Aorta (tissue), 5 donors: ENCODE measurements around the gene EIF4E1B. TPM values are rescaled to one million over a fixed set of nuclear protein-coding genes. Genes with fewer than 3 reads are reported as not detected.

ENCODE experiments used
- ATAC-seq: fragments of 200-7000 bp; cut with Tn5 transposase; one replicate; pipeline ENCODE4 v1.9.1; 2022; ENCODE audit warnings: moderate library complexity; ENCODE audit not compliant: low FRiP score
- DNase-seq, 2 donors: peaks; one replicate each; pipeline ENCODE4 v3.0.0-alpha.2; 2020
- H3K27ac ChIP-seq, 2 donors: one replicate each; pipeline ENCODE4 v1.5.1; 2013; ENCODE audit warnings: low read length in 2 of 2, mild to moderate bottlenecking in 2 of 2, moderate library complexity in 2 of 2, control low read depth in 1 of 2, inconsistent platforms in 1 of 2, low read depth in 1 of 2
- H3K27me3 ChIP-seq, 2 donors: one replicate each; pipeline ENCODE4 v1.6.1; 2013; ENCODE audit warnings: control low read depth in 1 of 2, low read length in 1 of 2, mild to moderate bottlenecking in 1 of 2, moderate library complexity in 1 of 2; ENCODE audit not compliant: insufficient read depth in 2 of 2, control insufficient read depth in 1 of 2
- H3K36me3 ChIP-seq, 2 donors: one replicate each; pipeline ENCODE4 v1.6.1; 2013; ENCODE audit warnings: control low read depth in 1 of 2, low read length in 1 of 2, mild to moderate bottlenecking in 1 of 2; ENCODE audit not compliant: insufficient read depth in 2 of 2, control insufficient read depth in 1 of 2
- H3K4me1 ChIP-seq, 2 donors: one replicate each; pipeline ENCODE4 v1.6.1; 2013; ENCODE audit warnings: low read length in 2 of 2, control low read depth in 1 of 2, mild to moderate bottlenecking in 1 of 2, moderate library complexity in 1 of 2; ENCODE audit not compliant: insufficient read depth in 2 of 2, control insufficient read depth in 1 of 2
- H3K4me3 ChIP-seq, 2 donors: one replicate each; pipeline ENCODE4 v1.5.1; 2013; ENCODE audit warnings: low read length in 2 of 2, control low read depth in 1 of 2, mild to moderate bottlenecking in 1 of 2
- H3K9me3 ChIP-seq: one replicate; pipeline ENCODE4 v1.6.1; 2013; ENCODE audit warnings: mild to moderate bottlenecking, low read length; ENCODE audit not compliant: control insufficient read depth
- WGBS, 2 donors: extraction: QIAGEN DNeasy Blood & Tissue Kit; methylation state at CpG; one replicate each; pipeline ENCODE4 v1.1.7; 2013; 5-methylcytosine and 5-hydroxymethylcytosine counted together
- intact Hi-C, 2 donors: fragments of 100-400 bp; cut with DNase I; formaldehyde crosslinking; loops; one replicate each; pipeline versions ENCODE4 v1.14.2 to v1.15.0; 2022
- polyA plus RNA-seq, 2 donors: library from polyadenylated mRNA; stranded (reverse); fragments of 200-250 nt; gene quantifications; one replicate each; pipeline ENCODE4 v1.2.3, GENCODE V29; 2013
- total RNA-seq, 2 donors: library from RNA; stranded (reverse); fragmentation: NEBNext Ultra II Directional; extraction: Animal tissue kit (Norgen Biotek cat#: 25700); gene quantifications; one replicate each; pipeline ENCODE4 v1.2.1, GENCODE V29; 2021
- donor health status: healthy with polysubstance abuse.
- donor health status: Bipolar disorder and iron deficiency.
- donor health status: DM: no; HTN: no; CAD: no.
- donor health status: DM: no; HTN: no; CAD: no.
- donor health status: DM: yes; HTN: yes; CAD: no.

The EIF4E1B gene
- total and polyA plus RNA-seq, 4 donors, result not detected

DNA sequence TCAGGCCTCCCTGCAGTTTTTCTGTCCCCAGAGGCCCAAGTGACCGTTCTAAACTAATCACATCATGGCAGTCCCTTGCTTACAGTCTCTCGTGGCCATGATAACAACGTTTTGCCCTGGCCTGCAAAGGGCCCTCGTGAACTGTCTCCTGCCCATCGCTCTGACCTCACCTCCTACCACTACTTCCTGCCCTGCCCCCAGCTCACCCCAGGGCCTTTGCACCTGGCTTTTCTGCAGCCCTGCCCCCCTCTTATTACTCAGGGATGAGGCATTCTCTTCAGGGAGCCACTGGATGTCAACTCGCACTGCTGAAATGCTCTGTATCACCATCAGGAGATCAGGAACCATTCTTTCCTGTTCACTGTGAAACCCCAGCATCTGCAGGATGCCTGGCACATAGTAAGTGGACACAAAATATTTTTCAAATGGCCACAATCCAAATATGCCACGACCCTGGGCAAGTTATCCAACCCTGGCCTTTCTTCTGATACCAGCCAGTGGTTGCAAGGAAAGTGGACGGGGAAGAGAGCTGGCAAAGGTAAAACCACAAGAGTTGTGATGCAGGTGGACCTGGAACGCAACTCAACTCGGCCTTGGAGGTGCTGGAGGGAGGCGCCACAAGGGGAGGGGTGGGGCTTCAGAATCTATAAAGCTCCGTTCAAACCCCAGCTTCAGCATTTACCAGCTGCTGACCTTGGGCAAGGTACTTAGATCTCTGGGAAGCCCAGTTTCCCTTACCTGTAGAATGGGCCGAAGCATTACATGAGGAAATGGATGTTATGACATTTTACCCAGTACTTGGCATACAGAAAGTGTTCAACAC lies 1.9 kb upstream of the EIF4E1B start:
- no peak for DNase-seq

GRCh38 chr5:176629317-176629852 lies 1.1 kb upstream of the EIF4E1B start:
- WGBS, 2 donors, result 3 to 6% methylated on average over 31 to 34 of the region's 34 CpGs
- Histone ChIP-seq H3K4me1 (no peaks in the 10 kb centered on the region), H3K9me3 (no peaks in the 10 kb centered on the region), H3K27ac (no peak overlapping the region), H3K4me3 (no peak overlapping the region), H3K27me3 (no peaks in the 10 kb centered on the region), H3K36me3 (no peaks in the 10 kb centered on the region)
- no peak for ATAC-seq
- intact Hi-C loops, result no loop called here
- peak in 1 of 2 donors; percentile 73 for DNase-seq

More for the DNA sequence above, 1.9 kb upstream of the EIF4E1B start:
- Histone ChIP-seq H3K9me3 (no peaks in the 10 kb centered on the region), H3K4me1 (no peaks in the 10 kb centered on the region), H3K27ac (no peak overlapping the region), H3K36me3 (no peaks in the 10 kb centered on the region), H3K27me3 (no peaks in the 10 kb centered on the region), H3K4me3 (no peak overlapping the region)
- no peak for ATAC-seq
- 49 to 52% methylated on average over 13 of the region's 13 CpGs for WGBS, 2 donors
- intact Hi-C loops, result no loop called here

DNA sequence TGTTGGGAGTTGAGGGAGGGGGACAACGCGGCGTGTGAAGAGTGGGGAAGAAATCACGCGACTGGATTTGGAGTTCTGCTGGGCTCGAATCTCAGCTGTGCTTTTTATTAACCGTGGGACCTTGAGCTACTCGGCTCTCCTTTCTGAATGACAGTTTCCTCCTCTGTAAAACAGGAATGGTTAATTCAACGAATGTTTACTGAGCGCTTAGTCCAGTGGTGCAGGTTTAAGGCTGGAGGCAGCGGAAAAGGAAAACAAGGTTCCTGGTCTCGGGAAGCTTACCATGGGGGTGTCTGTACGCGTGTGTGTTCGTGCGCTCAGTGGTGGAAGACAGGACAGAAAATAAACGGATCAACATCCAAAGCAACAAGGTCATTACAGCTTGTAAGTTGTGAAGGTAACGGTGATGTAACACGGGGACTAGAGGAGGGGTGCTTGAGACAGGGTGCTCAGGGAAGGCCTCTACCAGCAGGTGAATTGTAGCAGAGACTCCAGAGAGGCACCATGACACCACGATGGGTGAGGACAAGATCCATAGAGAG lies 277 bp downstream of the EIF4E1B start:
- Histone ChIP-seq H3K9me3 (no peaks in the 10 kb centered on the region), H3K36me3 (no peaks in the 10 kb centered on the region), H3K4me1 (no peaks in the 10 kb centered on the region), H3K27ac (no peak overlapping the region), H3K27me3 (no peaks in the 10 kb centered on the region), H3K4me3 (peak overlapping the region in 1 of 2 donors; percentile 5)
- WGBS, 2 donors, result 9% methylated on average over 20 of the region's 20 CpGs
- ATAC-seq (no peak), DNase-seq (no peak)
- intact Hi-C loops, result no loop called here

GRCh38 chr5:176631383-176632200 lies 1.1 kb downstream of the EIF4E1B start:
- H3K4me3 ChIP-seq, result no peak overlapping the region
- H3K27ac ChIP-seq, result no peak overlapping the region
- intact Hi-C loops, result no loop called here
- ATAC-seq (no peak), DNase-seq (no peak)
- H3K36me3 ChIP-seq, result no peaks in the 10 kb centered on the region
- H3K4me1 ChIP-seq, result no peaks in the 10 kb centered on the region
- no peaks in the 10 kb centered on the region for H3K27me3 ChIP-seq
- no peaks in the 10 kb centered on the region for H3K9me3 ChIP-seq
- WGBS, 2 donors, result 71 to 79% methylated on average over 7 of the region's 7 CpGs

DNA sequence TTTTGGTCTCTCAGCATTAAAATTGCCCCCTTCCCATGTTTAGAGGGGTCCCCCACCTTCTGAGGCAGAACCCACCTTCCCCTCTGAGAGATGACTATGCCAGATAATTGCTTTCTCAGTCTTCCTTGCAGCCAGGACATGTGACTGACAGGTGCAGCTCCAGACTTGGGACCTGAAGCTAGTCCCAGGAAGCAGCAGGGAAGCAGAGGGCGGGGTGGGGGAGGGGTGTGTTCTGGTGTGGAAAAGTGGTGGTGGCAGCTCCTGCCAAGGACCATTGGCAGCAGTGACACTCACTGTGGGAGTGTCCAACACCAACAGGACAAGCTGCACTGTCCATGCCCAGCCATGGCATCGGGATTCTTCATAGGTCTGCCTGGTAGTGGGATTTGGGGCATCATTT lies 2.3 kb downstream of the EIF4E1B start:
- no peak for ATAC-seq
- no peak overlapping the region for H3K4me3 ChIP-seq
- intact Hi-C loops, result no loop called here
- H3K9me3 ChIP-seq, result no peaks in the 10 kb centered on the region
- no peaks in the 10 kb centered on the region for H3K36me3 ChIP-seq
- no peaks in the 10 kb centered on the region for H3K27me3 ChIP-seq
- no peak for DNase-seq
- no peak overlapping the region for H3K27ac ChIP-seq
- 73 to 79% methylated on average over 2 of the region's 2 CpGs for WGBS, 2 donors
- H3K4me1 ChIP-seq, result no peaks in the 10 kb centered on the region

GRCh38 chr5:176633598-176633997 lies 3.1 kb downstream of the EIF4E1B start:
- DNase-seq (no peak), ATAC-seq (no peak)
- no peaks in the 10 kb centered on the region for H3K27me3 ChIP-seq
- H3K4me3 ChIP-seq, result no peak overlapping the region
- H3K4me1 ChIP-seq, result no peaks in the 10 kb centered on the region
- WGBS, 2 donors, result 19 to 22% methylated on average over 6 of the region's 6 CpGs
- intact Hi-C loops, result no loop called here
- no peaks in the 10 kb centered on the region for H3K9me3 ChIP-seq
- H3K27ac ChIP-seq, result no peak overlapping the region
- no peaks in the 10 kb centered on the region for H3K36me3 ChIP-seq

GRCh38 chr5:176636426-176636825 lies 6.0 kb downstream of the EIF4E1B start:
- H3K36me3 ChIP-seq, result no peaks in the 10 kb centered on the region
- DNase-seq (no peak), ATAC-seq (no peak)
- H3K27ac ChIP-seq, result no peak overlapping the region
- no peaks in the 10 kb centered on the region for H3K9me3 ChIP-seq
- no peaks in the 10 kb centered on the region for H3K27me3 ChIP-seq
- no peaks in the 10 kb centered on the region for H3K4me1 ChIP-seq
- WGBS, 2 donors, result 44 to 50% methylated on average over 9 of the region's 9 CpGs
- intact Hi-C loops, result no loop called here
- H3K4me3 ChIP-seq, result no peak overlapping the region

GRCh38 chr5:176637556-176637955 lies 7.1 kb downstream of the EIF4E1B start:
- no peak for ATAC-seq
- H3K27me3 ChIP-seq, result no peaks in the 10 kb centered on the region
- no peak overlapping the region for H3K27ac ChIP-seq
- DNase-seq, result no peak
- H3K4me1 ChIP-seq, result no peaks in the 10 kb centered on the region
- intact Hi-C loops, result no loop called here
- WGBS, 2 donors, result 49 to 59% methylated on average over 4 of the region's 4 CpGs
- H3K9me3 ChIP-seq, result no peaks in the 10 kb centered on the region
- no peak overlapping the region for H3K4me3 ChIP-seq
- no peaks in the 10 kb centered on the region for H3K36me3 ChIP-seq
